Stomach (tissue), 9 donors: Measurements from ENCODE around the gene OCA2. TPM values are rescaled to one million over a fixed set of nuclear protein-coding genes. Genes with fewer than 3 reads are reported as not detected.

Source experiments
- DNase-seq, 2 donors: peaks; one replicate each; pipeline versions ENCODE4 v3.0.0 to v3.0.0-alpha.2; 2013 to 2019
- H3K27ac ChIP-seq, 5 donors: fragments of 200-600 bp in 4 of 5; sonication (generic) in 4 of 5; one replicate each; pipeline ENCODE4 v1.5.1; 2013 to 2019; ENCODE audit warnings: mild to moderate bottlenecking in 1 of 5, moderate library complexity in 1 of 5
- H3K27me3 ChIP-seq, 3 donors: fragments of 200-600 bp; sonication (generic); one replicate each; pipeline ENCODE4 v1.5.1; 2017 to 2019; ENCODE audit warnings: mixed run types in 1 of 3
- H3K36me3 ChIP-seq, 4 donors: fragments of 200-600 bp; sonication (generic); 1 replicate in 3 of 4; 2 replicates in 1 of 4; pipeline ENCODE4 v1.5.1; 2016 to 2019
- H3K4me1 ChIP-seq, 4 donors: fragments of 200-600 bp; sonication (generic); one replicate each; pipeline ENCODE4 v1.5.1; 2016 to 2019
- H3K4me3 ChIP-seq, 4 donors: fragments of 200-600 bp; sonication (generic) in 3 of 4; one replicate each; pipeline ENCODE4 v1.5.1; 2016 to 2019; ENCODE audit warnings: mild to moderate bottlenecking in 1 of 4
- H3K9me3 ChIP-seq, 4 donors: fragments of 200-600 bp; sonication (generic); one replicate each; pipeline ENCODE4 v1.5.1; 2016 to 2019
- CTCF ChIP-seq, 7 experiments: fragments of 450-650 bp in 4 of 7; fragments of 200-600 bp in 3 of 7; sonication (generic) in 3 of 7; IDR thresholded peaks; one replicate each; pipeline ENCODE4 v1.5.1; 2016 to 2019; ENCODE audit warnings: antibody characterized with exemption in 7 of 7, control low read depth in 2 of 7, mild to moderate bottlenecking in 1 of 7
- EP300 ChIP-seq: sonication (generic); formaldehyde crosslinking; IDR thresholded peaks from one replicate; pipeline ENCODE4 v1.6.1; 2017; ENCODE audit warnings: antibody characterized with exemption
- POLR2A ChIP-seq, 4 donors: fragments of 450-650 bp; IDR thresholded peaks; one replicate each; pipeline ENCODE4 v1.6.1; 2016; ENCODE audit warnings: antibody characterized with exemption in 4 of 4, control low read depth in 2 of 4, mild to moderate bottlenecking in 1 of 4, moderate library complexity in 1 of 4
- POLR2AphosphoS5 ChIP-seq, 3 donors: sonication (generic); formaldehyde crosslinking; IDR thresholded peaks; one replicate each; pipeline ENCODE4 v1.6.1; 2016; ENCODE audit warnings: antibody characterized with exemption in 3 of 3
- WGBS, 5 donors: extraction: QIAGEN DNeasy Blood & Tissue Kit in 3 of 5; methylation state at CpG; one replicate each; pipeline versions ENCODE4 v1.1.5 to v1.1.7; 2013 to 2018; 5-methylcytosine and 5-hydroxymethylcytosine counted together
- intact Hi-C: fragments of 100-400 bp; cut with DNase I; formaldehyde crosslinking; loops from one replicate; pipeline ENCODE4 v1.15.1; 2023; ENCODE audit warnings: low total_unique reads
- polyA plus RNA-seq, 3 donors: library from polyadenylated mRNA; stranded (reverse); fragments of 200-250 nt; gene quantifications; one replicate each; pipeline ENCODE4 v1.2.3, GENCODE V29; 2013
- total RNA-seq, 5 donors: library from RNA; depleted of rRNA; stranded (reverse); fragments of >200 nt; gene quantifications; one replicate each; pipeline versions ENCODE4 v1.1.0 to v1.2.3, GENCODE V29; 2014 to 2016
- donor health status: healthy with polysubstance abuse.
- donor health status: Bipolar disorder and iron deficiency.
- donor health status: healthy.

Gene OCA2
- total and polyA plus RNA-seq, 8 donors: 0.12 to 0.89 (median 0.65) TPM; not detected in 4

- no peaks in the 10 kb centered on the region for H3K36me3 ChIP-seq
- TF ChIP-seq CTCF (IDR thresholded peaks at IDR 0.05) (no peak), POLR2AphosphoS5 (IDR thresholded peaks at IDR 0.05) (no peak), EP300 (no peak), POLR2A (IDR thresholded peaks at IDR 0.05) (no peak)
- H3K4me1 ChIP-seq: no peaks in the 10 kb centered on the region
- H3K27ac ChIP-seq: no peak overlapping the region
- H3K27me3 ChIP-seq: no peaks in the 10 kb centered on the region
- 21 to 63% (median 48%) methylated on average over 2 of the region's 2 CpGs for WGBS, 5 donors
- DNase-seq: no peak
- intact Hi-C loops: no loop called here
- H3K9me3 ChIP-seq: no peaks in the 10 kb centered on the region
- no peak overlapping the region for H3K4me3 ChIP-seq
These were observed 68.3 kb downstream of the OCA2 start for GRCh38 chr15:28030801-28031200.

GRCh38 chr15:28027714-28028076, 71.4 kb downstream of the OCA2 start:
- H3K36me3 ChIP-seq: no peaks in the 10 kb centered on the region
- TF ChIP-seq EP300: no peak
- no peak for TF ChIP-seq POLR2AphosphoS5 (IDR thresholded peaks at IDR 0.05)
- no peak for TF ChIP-seq POLR2A (IDR thresholded peaks at IDR 0.05)
- no peak for TF ChIP-seq CTCF (IDR thresholded peaks at IDR 0.05)
- intact Hi-C loops: no loop called here
- no peak overlapping the region for H3K27ac ChIP-seq
- no peaks in the 10 kb centered on the region for H3K9me3 ChIP-seq
- WGBS, 5 donors: 86 to 98% (median 93%) methylated on average over 11 to 12 of the region's 12 CpGs
- no peak for DNase-seq
- no peak overlapping the region for H3K4me3 ChIP-seq
- no peaks in the 10 kb centered on the region for H3K4me1 ChIP-seq
- no peaks in the 10 kb centered on the region for H3K27me3 ChIP-seq

GRCh38 chr15:28026764-28027713, 72.1 kb downstream of the OCA2 start:
- no peak overlapping the region for H3K27ac ChIP-seq
- no peak for TF ChIP-seq EP300
- TF ChIP-seq POLR2A (IDR thresholded peaks at IDR 0.05): no peak
- no peak for TF ChIP-seq POLR2AphosphoS5 (IDR thresholded peaks at IDR 0.05)
- TF ChIP-seq CTCF (IDR thresholded peaks at IDR 0.05): no peak
- DNase-seq: no peak
- no peaks in the 10 kb centered on the region for H3K4me1 ChIP-seq
- H3K27me3 ChIP-seq: no peaks in the 10 kb centered on the region
- intact Hi-C loops: no loop called here
- H3K9me3 ChIP-seq: no peaks in the 10 kb centered on the region
- H3K36me3 ChIP-seq: no peaks in the 10 kb centered on the region
- 86 to 95% (median 89%) methylated on average over 44 to 45 of the region's 45 CpGs for WGBS, 5 donors
- H3K4me3 ChIP-seq: no peak overlapping the region

GRCh38 chr15:28026221-28026620, 72.9 kb downstream of the OCA2 start:
- TF ChIP-seq POLR2A (IDR thresholded peaks at IDR 0.05) (no peak), POLR2AphosphoS5 (IDR thresholded peaks at IDR 0.05) (no peak), CTCF (IDR thresholded peaks at IDR 0.05) (no peak), EP300 (no peak)
- intact Hi-C loops: no loop called here
- DNase-seq: no peak
- Histone ChIP-seq H3K4me3 (no peak overlapping the region), H3K36me3 (no peaks in the 10 kb centered on the region), H3K27me3 (no peaks in the 10 kb centered on the region), H3K4me1 (no peaks in the 10 kb centered on the region), H3K9me3 (no peaks in the 10 kb centered on the region), H3K27ac (no peak overlapping the region)
- WGBS, 5 donors: 85 to 91% (median 86%) methylated on average over 9 of the region's 9 CpGs
